GM12874 (cell line): ENCODE measurements around the gene SPNS3.

Experiments used
- TF ChIP-seq, protein P1 (sequence below): IDR thresholded peaks from 2 replicates; pipeline ENCODE4 v1.5.1; 2011; ENCODE audit warnings: low read depth, mild to moderate bottlenecking, control low read depth, low read length, moderate library complexity; ENCODE audit not compliant: insufficient read depth

The SPNS3 gene

DNA sequence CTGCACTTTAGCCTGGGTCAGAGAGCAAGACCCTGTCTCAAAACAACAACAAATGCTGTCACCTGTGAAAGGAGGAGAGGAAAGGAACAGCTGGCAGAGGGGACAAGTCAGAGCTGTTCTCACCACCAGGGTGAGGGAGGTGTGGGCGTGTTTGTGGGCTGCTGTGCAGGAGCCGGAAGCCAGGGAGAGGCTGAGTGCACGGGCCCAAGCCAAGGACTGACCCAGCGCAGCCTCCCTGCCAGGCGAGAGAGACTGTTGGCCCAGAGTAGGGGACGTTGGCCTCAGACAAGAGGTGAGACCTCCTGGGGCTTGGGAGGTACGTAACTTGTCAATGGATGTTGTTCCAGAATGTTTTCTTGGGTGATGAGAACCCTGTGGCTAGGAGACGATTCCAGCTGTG lies 75.7 kb downstream of the SPNS3 start:
- TF ChIP-seq, protein P1, sequence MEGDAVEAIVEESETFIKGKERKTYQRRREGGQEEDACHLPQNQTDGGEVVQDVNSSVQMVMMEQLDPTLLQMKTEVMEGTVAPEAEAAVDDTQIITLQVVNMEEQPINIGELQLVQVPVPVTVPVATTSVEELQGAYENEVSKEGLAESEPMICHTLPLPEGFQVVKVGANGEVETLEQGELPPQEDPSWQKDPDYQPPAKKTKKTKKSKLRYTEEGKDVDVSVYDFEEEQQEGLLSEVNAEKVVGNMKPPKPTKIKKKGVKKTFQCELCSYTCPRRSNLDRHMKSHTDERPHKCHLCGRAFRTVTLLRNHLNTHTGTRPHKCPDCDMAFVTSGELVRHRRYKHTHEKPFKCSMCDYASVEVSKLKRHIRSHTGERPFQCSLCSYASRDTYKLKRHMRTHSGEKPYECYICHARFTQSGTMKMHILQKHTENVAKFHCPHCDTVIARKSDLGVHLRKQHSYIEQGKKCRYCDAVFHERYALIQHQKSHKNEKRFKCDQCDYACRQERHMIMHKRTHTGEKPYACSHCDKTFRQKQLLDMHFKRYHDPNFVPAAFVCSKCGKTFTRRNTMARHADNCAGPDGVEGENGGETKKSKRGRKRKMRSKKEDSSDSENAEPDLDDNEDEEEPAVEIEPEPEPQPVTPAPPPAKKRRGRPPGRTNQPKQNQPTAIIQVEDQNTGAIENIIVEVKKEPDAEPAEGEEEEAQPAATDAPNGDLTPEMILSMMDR: no peak

DNA sequence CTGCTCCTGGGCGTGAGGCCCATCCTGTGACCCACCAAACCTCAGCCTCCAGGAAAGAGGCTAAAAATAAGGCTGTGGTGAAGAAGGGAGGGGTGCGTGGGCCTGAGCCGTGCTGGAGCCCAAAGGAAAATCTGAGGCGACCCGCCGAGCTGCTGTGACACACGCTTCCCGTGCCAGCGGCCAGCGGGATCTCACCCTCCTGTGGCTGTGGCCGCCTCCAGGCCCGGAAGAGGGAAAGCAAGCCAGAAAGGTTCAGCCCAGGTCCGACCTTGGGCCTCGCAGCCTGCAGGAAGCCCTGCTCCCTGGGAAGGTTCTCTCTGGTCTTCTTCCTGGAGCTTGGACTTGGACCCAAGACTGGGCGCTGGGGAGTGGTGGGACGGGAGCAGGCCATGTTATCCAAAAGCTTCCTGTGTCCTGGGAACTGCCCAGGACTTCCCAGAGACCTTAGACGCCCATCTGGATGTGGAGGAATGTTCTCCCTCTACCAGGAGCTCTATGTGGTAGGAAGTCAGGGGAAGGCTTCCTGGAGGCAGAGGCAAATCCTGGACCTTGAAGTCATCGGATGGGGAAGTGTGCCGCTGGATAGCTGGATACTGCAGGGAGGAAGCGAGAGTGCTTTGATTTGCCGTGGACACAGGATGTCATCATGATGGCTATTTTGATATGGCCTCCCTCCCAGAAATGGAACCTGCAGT lies 76.3 kb downstream of the SPNS3 start:
- TF ChIP-seq, protein P1: no peak

DNA sequence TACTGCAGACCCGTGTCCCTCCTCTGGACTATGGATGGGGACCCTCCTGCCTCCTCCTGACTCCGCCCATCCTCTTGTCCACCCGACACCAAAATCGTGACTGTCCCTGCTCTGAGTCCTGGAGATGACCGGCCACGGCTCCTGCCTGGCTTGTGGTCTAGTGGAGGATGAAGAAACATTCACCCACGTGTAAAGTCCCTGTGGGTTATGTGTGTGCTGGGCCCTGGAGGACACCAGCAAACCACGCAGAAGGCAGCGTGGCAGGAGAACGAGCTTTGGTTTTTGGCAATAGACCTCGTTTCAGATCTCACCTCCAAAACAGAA lies 76.8 kb downstream of the SPNS3 start:
- TF ChIP-seq, protein P1: no peak

DNA sequence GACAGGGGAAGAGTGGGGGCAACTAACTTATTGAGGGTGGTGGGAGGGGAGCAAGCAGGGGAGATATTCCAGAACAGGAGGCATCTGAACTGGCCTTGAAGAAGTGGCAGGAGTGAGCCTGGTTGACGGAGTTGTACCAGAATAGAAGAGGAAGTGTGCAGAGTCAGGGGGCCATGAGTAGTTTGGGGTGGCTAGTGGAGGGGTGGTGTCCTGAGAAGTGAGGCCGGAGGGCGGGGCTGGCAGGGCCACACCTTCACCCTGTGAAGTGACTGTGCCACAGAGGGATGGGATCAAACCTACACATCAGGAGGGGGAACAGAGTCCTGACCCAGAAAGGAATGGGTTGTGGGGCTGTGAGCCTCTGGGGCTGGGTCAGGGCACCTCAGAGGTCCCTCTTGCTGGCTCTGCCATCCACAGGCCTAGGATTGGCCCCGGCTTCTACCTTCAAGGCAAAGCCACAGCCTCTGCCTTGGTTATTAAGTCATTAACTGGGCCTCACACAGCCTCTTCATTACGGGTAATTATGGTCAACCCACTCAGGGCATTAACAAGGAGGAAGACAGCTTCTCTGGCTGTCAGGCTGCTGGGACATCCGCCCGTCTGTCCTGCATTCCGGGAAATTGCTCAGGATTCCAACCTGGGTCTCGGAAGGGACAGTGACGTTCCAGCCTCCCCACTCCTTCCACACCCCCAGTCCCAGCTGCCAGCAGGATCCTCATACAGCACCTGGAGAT lies 77.6 kb downstream of the SPNS3 start:
- TF ChIP-seq, protein P1: no peak

DNA sequence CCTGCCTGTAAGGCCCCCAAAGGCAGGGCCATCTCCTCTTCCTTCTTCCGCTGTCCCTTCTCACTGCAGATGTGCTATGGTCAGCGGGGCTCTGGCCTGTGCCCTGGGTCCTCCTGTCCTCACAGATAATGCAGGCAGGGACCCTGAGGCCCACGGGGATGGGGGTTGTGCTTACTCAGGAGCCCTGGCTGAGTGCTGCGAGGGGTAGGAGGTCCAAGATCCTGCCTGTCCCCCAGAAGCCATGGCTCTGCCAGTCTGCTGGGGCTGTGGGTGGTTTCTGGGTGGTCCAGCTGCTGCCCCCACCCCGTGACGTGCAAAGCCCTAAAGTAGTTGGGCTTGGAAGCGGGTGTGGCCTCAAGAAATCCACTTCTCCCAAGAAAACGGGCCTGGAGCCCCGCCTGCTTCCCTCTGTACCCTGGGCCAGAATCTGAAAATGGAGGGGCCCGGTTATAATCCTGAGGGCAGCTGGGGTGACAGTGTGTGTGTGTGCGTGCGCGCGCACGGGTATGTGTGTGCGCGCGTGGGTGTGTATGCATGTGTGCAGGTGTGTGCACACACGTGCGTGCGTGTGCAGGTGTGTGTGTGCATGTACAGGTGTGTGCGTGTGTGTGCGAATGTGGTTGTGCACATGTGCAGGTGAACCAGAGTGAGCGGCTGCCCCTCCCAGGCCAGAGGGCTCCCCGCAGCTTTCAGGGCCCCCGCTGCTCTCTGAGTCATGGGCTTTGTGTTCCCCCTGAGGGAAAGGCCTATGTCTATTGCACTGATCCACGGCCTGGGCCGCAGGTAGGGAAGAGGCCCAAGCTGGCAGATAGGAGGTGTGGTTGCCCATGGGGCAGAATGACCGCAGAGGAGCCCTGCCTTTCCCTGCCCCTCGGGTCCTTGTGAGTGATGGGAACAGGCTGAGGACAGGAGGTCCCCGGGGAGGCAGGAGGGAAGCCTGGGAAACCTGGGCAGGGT lies 78.7 kb downstream of the SPNS3 start:
- TF ChIP-seq, protein P1: no peak

DNA sequence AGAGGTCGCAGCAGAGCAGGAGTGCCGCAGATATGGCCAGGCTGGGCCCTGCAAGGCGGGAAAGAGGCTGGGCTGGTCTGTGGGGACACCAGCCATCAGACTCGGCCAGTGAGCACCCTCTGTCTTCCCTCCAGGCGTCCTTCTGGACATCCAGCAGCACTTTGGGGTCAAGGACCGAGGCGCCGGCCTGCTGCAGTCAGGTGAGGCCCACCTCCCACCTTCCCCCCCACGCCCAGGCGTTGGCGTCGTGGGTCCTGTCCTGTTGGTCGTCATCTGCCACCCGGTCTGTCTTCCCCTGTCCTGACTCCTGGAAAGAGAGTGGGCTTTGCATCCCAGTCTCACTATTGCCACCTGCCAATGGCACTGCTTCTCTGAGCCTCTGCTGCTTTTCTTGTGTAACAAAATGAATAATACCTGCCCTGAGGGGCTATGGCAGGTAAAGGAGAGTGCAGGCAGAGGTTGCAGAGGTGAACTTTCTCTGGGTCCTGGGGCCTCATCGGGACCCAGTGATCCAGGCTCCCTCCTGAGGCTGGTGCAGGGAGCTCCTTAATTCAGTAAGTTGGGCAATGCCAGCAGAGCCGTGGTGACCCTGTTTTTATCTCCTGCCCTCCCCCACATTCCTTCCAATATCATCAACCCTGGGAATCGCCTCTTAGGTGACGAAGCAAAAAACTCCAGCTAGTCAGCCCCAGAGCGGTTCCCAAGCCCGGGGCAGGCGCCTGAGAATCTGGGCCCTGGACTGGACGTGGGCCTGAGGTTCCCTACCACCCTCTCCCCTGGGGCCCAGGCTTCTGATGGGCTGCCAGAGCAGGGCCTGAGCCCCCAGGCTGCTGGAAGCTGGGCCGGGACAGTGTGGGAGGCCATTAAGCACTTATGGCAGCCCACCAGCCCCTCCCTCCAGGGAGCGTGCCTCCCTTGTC lies 79.6 kb downstream of the SPNS3 start:
- TF ChIP-seq, protein P1: no peak
